Kidney (tissue), 14 donors: ENCODE data around the gene HNMT. TPM values are rescaled to one million over a fixed set of nuclear protein-coding genes. Genes with fewer than 3 reads are reported as not detected.
A peak's percentile ranks its signal among the peaks of the same experiment; 100 is the strongest.

ENCODE experiments used
- DNase-seq, 5 donors: peaks; one replicate each; pipeline ENCODE4 v3.0.0-alpha.2; 2013 to 2020
- FAIRE-seq: peaks from 2 replicates; lab custom pipeline; 2012; peaks lifted over from hg19 to GRCh38; lab: Jason Lieb, UNC
- H3K27ac ChIP-seq, 2 donors: one replicate each; pipeline ENCODE4 v1.7.0; 2013; ENCODE audit warnings: low read depth in 2 of 2, low read length in 2 of 2, inconsistent platforms in 1 of 2
- H3K27me3 ChIP-seq: one replicate; pipeline ENCODE4 v1.7.1; 2013; ENCODE audit warnings: low read length, inconsistent platforms; ENCODE audit not compliant: control insufficient read depth, insufficient read depth
- H3K36me3 ChIP-seq, 3 donors: one replicate each; pipeline versions ENCODE4 v1.7.0 to v1.7.1; 2013; ENCODE audit warnings: low read length in 3 of 3, control low read depth in 1 of 3, inconsistent platforms in 1 of 3; ENCODE audit not compliant: insufficient read depth in 3 of 3, control insufficient read depth in 2 of 3
- H3K4me1 ChIP-seq, 3 donors: one replicate each; pipeline versions ENCODE4 v1.7.0 to v1.7.1; 2013; ENCODE audit warnings: low read length in 3 of 3, inconsistent platforms in 1 of 3, low read depth in 1 of 3; ENCODE audit not compliant: control insufficient read depth in 2 of 3, insufficient read depth in 2 of 3
- H3K4me3 ChIP-seq, 3 donors: one replicate each; pipeline versions ENCODE4 v1.7.0 to v1.8.1; 2013; ENCODE audit warnings: low read length in 3 of 3, control low read depth in 1 of 3, inconsistent platforms in 1 of 3
- H3K9ac ChIP-seq, 3 donors: one replicate each; pipeline versions ENCODE4 v1.7.0 to v1.7.1; 2013; ENCODE audit warnings: low read length in 3 of 3, control low read depth in 1 of 3, inconsistent platforms in 1 of 3
- H3K9me3 ChIP-seq, 3 donors: one replicate each; pipeline versions ENCODE4 v1.7.0 to v1.7.1; 2013; ENCODE audit warnings: low read length in 3 of 3, control low read depth in 1 of 3, inconsistent platforms in 1 of 3; ENCODE audit not compliant: control insufficient read depth in 2 of 3, insufficient read depth in 1 of 3
- intact Hi-C: fragments of 100-400 bp; cut with DNase I; formaldehyde crosslinking; loops from one replicate; pipeline ENCODE4 v1.11.1; 2022
- polyA plus RNA-seq: library from polyadenylated mRNA; stranded (reverse); fragments of 350-450 nt; fragmentation: Illumina TruSeq; extraction: RNeasy Lipid Tissue Mini Kit (QIAGEN cat#74804); gene quantifications from one replicate; pipeline ENCODE4 v1.2.3, GENCODE V29; 2014; ENCODE audit warnings: low read depth, low replicate concordance; ENCODE audit not compliant: insufficient read depth
- total RNA-seq: library from RNA; stranded (reverse); fragmentation: NEBNext Ultra II Directional; extraction: Animal tissue kit (Norgen Biotek cat#: 25700); gene quantifications from one replicate; pipeline ENCODE4 v1.2.1, GENCODE V29; 2021
- TF ChIP-seq, protein P1 (sequence below): IDR thresholded peaks from 3 replicates; pipeline ENCODE4 v1.5.1; 2012; ENCODE audit warnings: mild to moderate bottlenecking, moderate library complexity, borderline replicate concordance; ENCODE audit not compliant: insufficient read depth; ENCODE audit errors: extremely low read depth
- donor health status: control.
- donor health status: control.
- donor health status: control.
- donor health status: control.
- donor health status: control.
- donor health status: DM: yes; HTN: yes; CAD: no.
- donor health status: Normal renal cell carcinoma (clear cell type).

Gene HNMT
- total and polyA plus RNA-seq, 2 donors from 2014 or later = 61.6 to 69.2 TPM

DNA sequence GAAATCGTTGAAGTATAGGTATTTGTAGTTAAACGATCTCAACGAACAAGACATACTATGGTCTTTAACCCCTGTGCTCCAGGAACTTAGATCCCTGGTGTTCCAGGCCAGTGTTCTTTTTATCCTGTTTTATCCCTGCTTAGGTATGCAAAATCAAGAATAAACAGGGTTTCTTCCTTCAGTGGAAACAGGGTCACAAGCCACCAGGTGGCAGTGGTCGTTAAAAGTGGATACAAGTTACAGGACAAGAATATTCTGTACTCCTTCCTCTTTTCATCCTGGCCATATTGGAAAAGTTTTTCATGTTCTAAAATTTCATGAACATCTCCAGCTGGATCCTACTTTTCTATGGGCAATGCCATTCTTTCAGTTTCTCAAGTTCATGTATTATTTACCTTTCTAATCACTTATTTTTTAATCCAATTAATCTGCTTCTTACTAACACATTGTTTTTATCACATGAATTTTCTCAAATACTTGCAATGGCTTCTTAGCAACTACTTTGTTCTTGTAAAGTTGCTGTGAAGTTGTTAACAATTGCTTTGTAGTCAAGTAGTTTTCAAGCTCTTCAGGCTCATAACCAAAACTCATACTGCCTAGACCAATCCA, 16.4 kb upstream of the HNMT start:
- intact Hi-C loops = no loop called here
- no peak overlapping the region for H3K9ac ChIP-seq
- TF ChIP-seq, protein P1, sequence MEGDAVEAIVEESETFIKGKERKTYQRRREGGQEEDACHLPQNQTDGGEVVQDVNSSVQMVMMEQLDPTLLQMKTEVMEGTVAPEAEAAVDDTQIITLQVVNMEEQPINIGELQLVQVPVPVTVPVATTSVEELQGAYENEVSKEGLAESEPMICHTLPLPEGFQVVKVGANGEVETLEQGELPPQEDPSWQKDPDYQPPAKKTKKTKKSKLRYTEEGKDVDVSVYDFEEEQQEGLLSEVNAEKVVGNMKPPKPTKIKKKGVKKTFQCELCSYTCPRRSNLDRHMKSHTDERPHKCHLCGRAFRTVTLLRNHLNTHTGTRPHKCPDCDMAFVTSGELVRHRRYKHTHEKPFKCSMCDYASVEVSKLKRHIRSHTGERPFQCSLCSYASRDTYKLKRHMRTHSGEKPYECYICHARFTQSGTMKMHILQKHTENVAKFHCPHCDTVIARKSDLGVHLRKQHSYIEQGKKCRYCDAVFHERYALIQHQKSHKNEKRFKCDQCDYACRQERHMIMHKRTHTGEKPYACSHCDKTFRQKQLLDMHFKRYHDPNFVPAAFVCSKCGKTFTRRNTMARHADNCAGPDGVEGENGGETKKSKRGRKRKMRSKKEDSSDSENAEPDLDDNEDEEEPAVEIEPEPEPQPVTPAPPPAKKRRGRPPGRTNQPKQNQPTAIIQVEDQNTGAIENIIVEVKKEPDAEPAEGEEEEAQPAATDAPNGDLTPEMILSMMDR = peak; percentile 69
- no peaks in the 10 kb centered on the region for H3K36me3 ChIP-seq
- H3K4me3 ChIP-seq = no peak overlapping the region
- H3K4me1 ChIP-seq = peaks cover 0 to 16% (median 0%) of the 10 kb centered on the region in 3 donors
- H3K27me3 ChIP-seq = no peaks in the 10 kb centered on the region
- peak; percentile 57 to 85 (median 74) for DNase-seq
- FAIRE-seq = peak; percentile 70
- H3K9me3 ChIP-seq = no peaks in the 10 kb centered on the region
- no peak overlapping the region for H3K27ac ChIP-seq

DNA sequence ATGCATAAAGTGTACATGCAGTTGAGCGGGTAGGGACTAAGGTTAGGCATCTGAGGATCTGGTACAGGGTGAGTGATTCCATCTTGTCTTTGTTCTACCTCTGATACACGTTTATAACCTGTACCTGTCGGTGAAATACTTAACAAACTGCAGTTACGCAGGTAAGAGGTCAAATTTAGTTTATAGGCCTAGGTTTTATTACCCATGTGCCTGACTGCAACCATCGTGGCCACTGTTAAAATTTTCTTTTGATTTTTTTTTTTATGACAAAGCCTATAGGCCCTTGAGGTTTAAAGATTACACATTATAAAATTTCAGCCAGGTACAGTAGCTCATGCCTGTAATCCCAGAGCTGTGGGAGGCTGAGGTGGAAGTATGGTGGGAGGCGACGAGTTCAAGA, 15.4 kb upstream of the HNMT start:
- no peak overlapping the region for H3K27ac ChIP-seq
- intact Hi-C loops = no loop called here
- H3K9me3 ChIP-seq = no peaks in the 10 kb centered on the region
- H3K36me3 ChIP-seq = no peaks in the 10 kb centered on the region
- peaks cover 0 to 20% (median 0%) of the 10 kb centered on the region in 3 donors for H3K4me1 ChIP-seq
- no peak for FAIRE-seq
- H3K9ac ChIP-seq = no peak overlapping the region
- H3K4me3 ChIP-seq = no peak overlapping the region
- DNase-seq = no peak
- TF ChIP-seq, protein P1 = no peak
- no peaks in the 10 kb centered on the region for H3K27me3 ChIP-seq

DNA sequence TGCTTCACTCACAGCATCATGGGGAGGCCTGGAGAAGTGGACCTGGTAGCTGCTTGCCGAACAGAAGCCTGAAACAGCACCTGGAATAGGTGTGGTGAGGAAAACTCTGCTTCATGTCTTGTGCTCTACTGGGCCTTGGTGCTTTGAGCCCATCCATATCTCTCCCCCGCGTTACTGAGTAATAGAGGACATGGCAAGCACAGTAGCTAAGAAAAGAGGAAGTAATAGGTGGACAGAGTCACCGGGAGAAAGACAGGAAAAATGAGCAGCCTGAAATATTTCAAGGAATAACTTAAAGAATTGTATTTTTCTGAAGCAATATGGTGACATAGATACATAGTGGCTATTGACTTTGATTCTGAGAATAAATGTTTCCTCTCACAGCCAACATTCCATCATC, 14.0 kb upstream of the HNMT start:
- Histone ChIP-seq H3K36me3 (no peaks in the 10 kb centered on the region), H3K27me3 (no peaks in the 10 kb centered on the region), H3K27ac (no peak overlapping the region), H3K4me1 (peaks cover 0 to 32% (median 0%) of the 10 kb centered on the region in 3 donors), H3K9ac (no peak overlapping the region), H3K9me3 (no peaks in the 10 kb centered on the region), H3K4me3 (no peak overlapping the region)
- DNase-seq (no peak), FAIRE-seq (no peak)
- intact Hi-C loops = no loop called here
- TF ChIP-seq, protein P1 = no peak
